Renal cortex interstitium (tissue), 15 donors: ENCODE measurements around the gene RANBP9. TPM values are rescaled to one million over a fixed set of nuclear protein-coding genes. Genes with fewer than 3 reads are reported as not detected.

Experiments
- DNase-seq, 11 donors: peaks; one replicate each; pipeline ENCODE4 v3.0.0-alpha.2; 2013; ENCODE audit warnings: low read depth in 9 of 11, low spot score in 4 of 11; ENCODE audit errors: extremely low read depth in 1 of 11
- long read RNA-seq, 16 experiments: transcript quantifications; one replicate each; lab custom pipeline, GENCODE V29; 2026
- polyA plus RNA-seq, 3 donors: library from polyadenylated mRNA; unstranded; fragments of 120-200 nt; gene quantifications; one replicate each; pipeline ENCODE4 v1.2.1, GENCODE V29; 2013; ENCODE audit not compliant: insufficient read length in 3 of 3

RANBP9 gene
- polyA plus RNA-seq, result 10 to 100 TPM; 45.8 to 48.7 (median 46.6) TPM
- long read RNA-seq, donor 1, transcript RANBP9-201 (14 exons, 3,113 nt), result major isoform, 5 of 5 reads
- long read RNA-seq, donor 1, partial matches to known transcripts, result 0 of 5 reads
- long read RNA-seq, donor 1, other reads (novel, unspliced or antisense), result 0 of 5 reads
- long read RNA-seq, donor 2, partial matches to known transcripts, result 0 of 4 reads
- long read RNA-seq, donor 2, other reads (novel, unspliced or antisense), result 0 of 4 reads
- long read RNA-seq, donor 3, partial matches to known transcripts, result 21 of 25 reads
- long read RNA-seq, donor 3, other reads (novel, unspliced or antisense), result 0 of 25 reads
- long read RNA-seq, donor 4, transcript RANBP9-202 (3 exons, 658 nt), result major isoform, 6 of 8 reads
- long read RNA-seq, donor 4, partial matches to known transcripts, result 0 of 8 reads
- long read RNA-seq, donor 4, other reads (novel, unspliced or antisense), result 0 of 8 reads
- long read RNA-seq, donor 5, result 0 reads
- long read RNA-seq, donor 6, transcript RANBP9-201 (14 exons, 3,113 nt), result major isoform, 6 of 8 reads
- long read RNA-seq, donor 6, partial matches to known transcripts, result 0 of 8 reads
- long read RNA-seq, donor 6, other reads (novel, unspliced or antisense), result 0 of 8 reads
- long read RNA-seq, donor 7, partial matches to known transcripts, result 0 of 4 reads
- long read RNA-seq, donor 7, other reads (novel, unspliced or antisense), result 0 of 4 reads
- long read RNA-seq, donor 8, result 0 reads
- long read RNA-seq, donor 9, partial matches to known transcripts, result 0 of 2 reads
- long read RNA-seq, donor 9, other reads (novel, unspliced or antisense), result 0 of 2 reads
- long read RNA-seq, donor 10, partial matches to known transcripts, result 0 of 3 reads
- long read RNA-seq, donor 10, other reads (novel, unspliced or antisense), result 0 of 3 reads
- long read RNA-seq, donor 11, partial matches to known transcripts, result 0 of 2 reads
- long read RNA-seq, donor 11, other reads (novel, unspliced or antisense), result 0 of 2 reads
- long read RNA-seq, donor 12, partial matches to known transcripts, result 0 of 1 reads
- long read RNA-seq, donor 12, other reads (novel, unspliced or antisense), result 0 of 1 reads
- long read RNA-seq, donor 13, result 0 reads
- long read RNA-seq, donor 14, partial matches to known transcripts, result 0 of 1 reads
- long read RNA-seq, donor 14, other reads (novel, unspliced or antisense), result 0 of 1 reads
- long read RNA-seq, donor 15, partial matches to known transcripts, result 0 of 2 reads
- long read RNA-seq, donor 15, other reads (novel, unspliced or antisense), result 0 of 2 reads
- long read RNA-seq, donor 16, transcript RANBP9-202 (3 exons, 658 nt), result minor isoform, 8 of 21 reads
- long read RNA-seq, donor 16, transcript RANBP9-201 (14 exons, 3,113 nt), result major isoform, 13 of 21 reads
- long read RNA-seq, donor 16, partial matches to known transcripts, result 0 of 21 reads
- long read RNA-seq, donor 16, other reads (novel, unspliced or antisense), result 0 of 21 reads

DNA sequence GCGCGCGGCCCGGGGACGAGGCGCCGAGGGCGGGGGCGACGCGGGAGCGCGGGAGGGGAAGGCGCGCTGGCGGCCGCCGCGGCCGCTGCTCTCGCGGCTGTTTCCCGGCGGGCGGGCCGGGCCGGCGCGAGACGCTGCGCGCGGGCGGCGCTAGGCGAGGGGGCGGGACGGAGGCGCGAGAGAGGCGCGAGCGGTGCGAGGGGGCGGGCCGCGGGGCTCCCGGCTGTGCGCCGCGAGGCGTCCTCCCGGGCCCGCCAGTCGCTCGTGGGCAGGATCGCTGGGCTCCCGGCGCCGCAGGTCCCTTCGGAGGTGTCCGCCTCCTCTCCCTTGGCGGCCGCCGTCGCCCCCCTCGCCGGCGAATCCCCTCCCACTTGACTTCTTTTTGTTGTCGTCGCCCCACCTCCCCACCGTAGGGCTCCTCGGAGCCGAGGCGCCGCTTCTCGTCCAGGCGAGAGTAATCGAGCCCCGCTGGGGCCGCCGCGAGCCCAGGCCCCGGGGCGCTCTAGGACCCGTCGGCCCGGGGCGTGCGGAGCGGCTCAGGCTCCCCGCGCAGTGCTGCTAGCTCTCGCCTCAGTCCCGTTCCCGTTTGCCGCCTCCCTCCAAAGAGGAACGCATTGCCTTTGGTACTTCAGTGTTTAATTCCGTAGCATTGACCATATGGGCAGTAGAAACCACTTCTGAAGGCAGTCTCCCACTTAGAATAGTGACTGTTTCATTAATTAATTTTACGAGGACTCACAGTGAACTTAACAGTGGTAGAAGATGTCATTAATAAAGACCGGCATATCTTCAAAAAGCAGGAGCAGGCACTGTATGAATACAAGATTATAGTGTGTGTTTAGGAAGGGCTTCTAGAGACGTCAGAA lies at the start of gene RANBP9:
Gene RANBP9 (minus strand): TSS at position 103 of the 866 bp plus-strand sequence. CDS start 330 bp downstream, outside the sequence.
- DNase-seq, result peak; percentile 77 to 90 (median 84)

DNA sequence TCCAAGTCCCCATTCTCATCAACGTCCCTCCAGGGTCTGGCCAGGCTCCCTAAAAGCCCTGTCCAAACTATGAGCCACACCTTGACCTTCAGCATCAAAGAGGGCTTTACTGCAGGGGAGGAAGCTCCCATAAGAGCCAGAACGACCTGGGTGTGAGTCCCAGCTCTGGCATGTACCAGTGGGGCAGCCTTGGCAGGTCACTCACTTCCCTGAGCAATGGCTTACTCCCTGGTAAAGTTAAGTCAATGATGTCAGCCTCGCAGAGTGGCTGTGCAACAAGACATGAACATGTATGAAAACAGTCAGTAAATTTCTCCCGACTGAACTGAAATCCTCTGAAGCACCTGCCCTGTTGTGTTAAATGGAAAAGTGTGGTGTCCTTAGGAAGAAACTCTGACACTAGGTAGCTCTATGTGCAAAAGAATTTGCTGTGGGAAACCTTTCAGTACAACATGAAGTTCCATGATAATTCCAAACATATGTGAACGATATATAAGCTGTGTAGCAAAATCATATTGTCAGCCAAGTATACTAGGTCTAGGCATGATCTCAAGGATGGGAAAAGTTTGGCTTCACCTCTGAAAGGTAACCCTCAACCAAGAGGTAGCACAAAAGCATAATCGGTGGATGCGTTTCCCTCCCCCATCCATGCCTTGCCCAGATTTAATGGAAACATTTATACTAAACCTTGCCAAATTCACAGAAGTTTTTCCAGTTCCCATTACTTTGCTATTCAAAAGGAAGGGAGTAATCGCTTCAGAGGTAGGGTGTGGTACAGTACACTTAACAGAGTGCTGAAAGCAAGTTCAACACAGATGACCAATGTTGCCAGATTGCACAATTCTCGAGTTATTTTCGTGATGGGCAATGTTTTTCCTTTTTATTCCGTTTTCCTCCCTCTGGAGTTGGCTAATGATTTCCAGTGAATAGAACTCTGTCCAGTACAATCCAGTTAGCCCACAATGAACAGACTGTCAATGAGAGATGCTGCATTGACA lies 49.0 kb upstream of the RANBP9 start:
- DNase-seq, result no peak

DNA sequence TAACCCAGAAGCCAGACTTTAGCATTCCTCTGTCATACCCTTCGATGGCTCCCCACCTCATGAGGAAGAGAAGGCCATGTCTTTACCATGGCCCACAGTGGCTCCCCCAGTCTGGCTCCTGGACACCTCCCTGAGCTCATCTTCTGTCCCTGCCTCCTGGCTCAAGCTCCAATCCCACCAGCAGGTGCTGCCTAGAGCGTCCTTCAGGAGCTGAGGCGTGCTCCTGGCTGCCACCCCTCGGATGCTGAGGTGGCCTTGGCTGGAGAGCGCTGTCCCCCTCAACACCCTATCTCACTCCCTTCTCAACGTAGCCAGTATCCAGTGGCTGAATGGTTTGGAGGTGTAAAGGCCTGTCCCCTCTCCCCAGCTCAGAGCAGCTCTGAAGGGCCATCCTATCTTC lies 47.4 kb upstream of the RANBP9 start:
- DNase-seq, result no peak

DNA sequence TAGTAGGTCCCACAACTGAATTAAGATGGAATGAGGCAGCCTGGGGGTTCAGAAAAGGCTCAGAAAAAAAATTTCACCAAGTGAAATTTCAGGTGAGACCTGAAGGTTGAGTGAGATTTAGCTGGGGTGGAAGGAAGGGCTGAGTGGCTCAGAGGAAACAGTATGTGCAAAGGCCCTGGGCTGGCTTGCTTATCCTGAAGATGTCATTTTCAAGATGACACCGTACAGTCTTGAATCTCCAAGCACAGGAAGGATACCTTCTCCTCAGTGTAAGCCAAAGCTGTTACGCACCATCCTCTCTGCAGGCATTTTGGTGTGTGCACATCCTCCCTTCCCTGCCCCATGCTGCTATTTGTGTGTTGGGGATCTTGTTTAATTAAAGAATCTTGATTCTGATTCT lies 43.0 kb upstream of the RANBP9 start:
- DNase-seq, result no peak

DNA sequence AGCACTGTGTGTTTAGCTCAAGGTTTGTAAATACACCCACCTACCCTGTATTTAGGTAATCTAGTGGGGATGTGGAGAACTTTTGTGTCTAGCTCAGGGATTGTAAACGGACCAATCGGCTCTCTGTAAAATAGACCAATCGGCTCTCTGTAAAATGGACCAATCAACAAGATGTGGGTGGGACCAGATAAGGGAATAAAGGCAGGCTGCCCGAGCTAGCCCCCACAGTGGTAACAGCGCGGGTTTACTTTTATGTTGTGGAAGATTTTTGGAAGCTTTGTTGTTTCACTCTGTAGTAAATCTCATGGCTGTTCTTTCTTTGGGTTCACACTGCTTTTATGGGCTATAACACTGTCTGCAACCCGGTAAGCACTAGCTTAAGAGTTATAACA lies 32.1 kb upstream of the RANBP9 start:
- no peak for DNase-seq

DNA sequence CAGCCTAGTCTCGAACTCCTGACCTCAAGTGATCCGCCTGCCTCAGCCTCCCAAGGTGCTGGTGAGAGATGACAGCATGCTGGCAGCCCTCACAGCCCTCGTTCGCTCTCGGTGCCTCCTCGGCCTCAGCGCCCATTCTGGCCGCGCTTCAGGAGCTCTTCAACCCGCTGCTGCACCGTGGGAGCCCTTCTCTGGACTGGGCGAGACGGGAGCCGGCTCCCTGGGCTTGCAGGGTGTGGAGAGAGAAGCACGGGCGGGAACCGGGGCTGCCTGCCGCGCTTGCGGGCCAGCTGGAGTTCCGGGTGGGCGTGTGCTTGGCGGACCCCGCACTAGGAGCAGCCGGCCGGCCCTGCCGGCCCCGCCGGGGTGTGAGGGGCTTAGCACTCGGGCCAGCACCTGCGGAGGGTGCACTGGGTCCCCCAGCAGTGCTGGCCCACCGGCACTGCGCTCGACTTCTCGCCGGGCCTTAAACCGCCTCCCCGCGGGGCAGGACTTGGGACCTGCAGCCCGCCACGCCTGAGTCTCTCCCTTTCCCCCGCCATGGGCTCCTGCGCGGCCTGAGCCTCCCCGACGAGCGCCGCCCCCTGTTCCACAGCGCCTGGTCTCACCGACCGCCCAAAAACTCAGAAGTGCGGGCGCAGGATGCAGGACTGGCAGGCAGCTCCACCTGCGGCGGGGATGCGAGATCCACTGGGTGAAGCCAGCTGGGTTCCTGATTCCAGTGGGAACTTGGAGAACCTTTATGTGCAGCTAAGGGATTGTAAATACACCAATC lies 31.5 kb upstream of the RANBP9 start:
- DNase-seq, result no peak

DNA sequence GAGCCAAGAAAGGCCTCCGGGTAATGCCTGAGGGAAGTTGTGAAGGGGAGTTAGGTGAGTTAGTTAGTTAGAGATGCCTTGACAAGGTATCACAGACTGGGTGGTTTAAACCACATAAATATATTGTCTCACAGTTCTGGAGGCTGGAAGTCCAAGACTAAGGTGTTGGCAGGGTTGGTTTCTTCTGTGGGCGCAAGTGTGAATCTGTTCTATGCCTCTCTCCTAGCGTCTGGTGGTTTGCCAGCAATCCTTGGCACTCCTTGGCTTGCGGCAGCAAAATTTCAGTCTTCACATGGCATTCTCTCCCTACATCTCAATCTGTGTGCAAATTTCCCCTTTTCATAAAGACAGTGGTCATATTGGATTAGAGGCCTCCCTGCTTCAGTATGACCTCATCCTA lies 29.7 kb upstream of the RANBP9 start:
- no peak for DNase-seq

DNA sequence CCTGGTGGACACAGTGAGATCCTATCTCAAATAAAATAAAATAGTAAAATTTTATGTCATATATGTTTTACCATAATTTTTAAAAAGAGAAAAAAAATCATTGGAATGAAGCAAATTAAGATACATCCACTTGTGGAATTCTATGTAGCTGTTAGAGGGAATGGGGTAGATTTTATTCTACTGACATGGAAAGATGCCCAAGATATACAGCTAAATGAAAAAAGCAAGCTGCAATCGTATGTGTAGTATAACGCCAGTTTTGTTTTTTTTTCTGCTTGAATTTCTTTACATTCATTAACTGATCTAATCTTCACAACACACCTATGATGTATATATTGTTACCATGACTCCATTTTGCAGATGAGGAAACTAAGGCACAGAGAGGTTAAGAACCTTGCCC lies 23.4 kb upstream of the RANBP9 start:
- no peak for DNase-seq

DNA sequence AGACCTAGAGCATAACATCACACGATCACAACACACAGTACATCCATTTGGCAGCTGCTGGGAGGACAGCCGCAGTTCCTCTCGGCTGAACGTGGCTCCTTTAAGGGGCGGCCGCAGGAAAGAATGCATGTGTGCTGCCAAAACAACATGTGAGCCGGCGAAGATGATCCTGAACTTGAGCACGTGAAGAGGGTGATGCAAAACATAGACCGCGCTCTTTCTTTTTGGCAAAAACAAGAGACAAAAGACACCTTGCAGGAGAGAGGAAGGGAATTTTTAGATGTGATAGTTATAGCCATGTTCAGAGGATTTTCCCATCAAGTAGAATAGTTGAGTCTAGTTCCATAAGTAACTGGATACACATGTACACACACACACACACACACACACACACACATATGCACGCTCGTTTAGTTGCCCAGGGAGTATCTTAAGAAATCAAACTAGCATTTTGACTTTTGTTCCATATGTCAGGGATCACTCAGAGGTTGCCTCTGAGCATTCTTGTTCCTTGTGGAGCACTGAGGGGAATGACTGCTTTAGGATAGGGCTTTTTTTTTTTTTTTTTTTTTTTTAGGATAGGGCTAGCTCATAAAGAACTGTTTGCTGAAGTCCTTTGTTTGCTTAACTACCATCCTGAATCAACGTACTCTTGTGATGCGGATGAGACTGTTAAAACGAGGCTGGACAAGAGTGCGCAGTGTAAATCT lies 21.7 kb upstream of the RANBP9 start:
- peak in 6 of 11 donors; percentile 10 to 73 (median 49) for DNase-seq

DNA sequence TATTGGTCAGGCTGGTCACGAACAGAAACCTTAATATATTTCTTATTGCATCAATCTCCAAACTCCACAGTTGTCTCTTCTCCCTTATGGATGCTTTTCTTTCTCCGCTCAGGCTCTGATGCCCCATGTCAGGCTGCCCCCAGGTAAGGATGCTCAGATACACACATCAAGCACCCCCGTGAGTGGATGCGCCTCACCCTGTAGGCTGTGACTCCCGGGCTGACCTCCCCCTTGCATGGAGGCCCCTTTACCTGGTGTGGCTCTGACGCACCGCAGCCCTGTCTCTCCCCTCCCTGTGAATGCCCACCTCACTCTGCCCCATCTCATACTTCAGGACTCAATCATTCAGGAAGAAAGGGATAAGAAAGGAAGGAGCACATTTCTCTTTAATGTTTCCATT lies 19.1 kb upstream of the RANBP9 start:
- DNase-seq, result no peak

DNA sequence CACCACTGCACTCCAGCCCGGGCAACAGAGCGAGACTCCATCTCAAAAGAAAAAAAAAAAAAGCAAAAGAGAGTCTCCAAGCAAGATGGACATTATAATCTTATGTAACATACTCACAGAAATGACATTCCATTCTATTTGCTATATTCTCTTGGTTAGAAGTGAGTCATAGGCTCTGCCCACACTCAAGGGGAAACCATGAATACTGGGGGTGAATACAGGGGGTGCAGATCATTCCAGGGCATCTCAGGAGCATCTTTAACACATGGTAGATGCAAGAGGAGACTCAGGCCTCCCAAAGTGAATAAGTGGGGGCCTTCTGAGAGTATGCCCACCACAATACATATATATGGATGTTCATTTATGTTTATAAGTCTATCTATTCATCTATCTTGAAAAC lies 18.3 kb upstream of the RANBP9 start:
- no peak for DNase-seq

DNA sequence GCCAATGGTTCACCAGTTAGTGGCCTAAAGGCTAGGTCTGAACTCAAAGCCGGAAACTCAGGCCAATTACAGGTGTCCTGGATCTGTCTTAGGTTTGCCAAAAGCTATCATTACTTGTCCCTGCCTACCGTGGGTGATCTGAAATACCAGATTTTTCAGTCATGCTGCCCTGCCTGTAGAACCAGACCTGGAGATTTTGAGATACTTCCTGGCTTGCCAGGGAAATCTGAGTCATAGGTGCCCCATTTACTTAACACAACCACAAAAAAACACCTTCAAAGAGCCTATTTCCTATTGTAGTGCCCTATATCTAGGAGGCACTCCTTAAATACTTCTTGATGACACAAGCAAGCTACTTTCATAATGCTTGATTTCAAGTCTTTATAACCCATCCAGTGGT lies 13.9 kb upstream of the RANBP9 start:
- DNase-seq, result no peak

DNA sequence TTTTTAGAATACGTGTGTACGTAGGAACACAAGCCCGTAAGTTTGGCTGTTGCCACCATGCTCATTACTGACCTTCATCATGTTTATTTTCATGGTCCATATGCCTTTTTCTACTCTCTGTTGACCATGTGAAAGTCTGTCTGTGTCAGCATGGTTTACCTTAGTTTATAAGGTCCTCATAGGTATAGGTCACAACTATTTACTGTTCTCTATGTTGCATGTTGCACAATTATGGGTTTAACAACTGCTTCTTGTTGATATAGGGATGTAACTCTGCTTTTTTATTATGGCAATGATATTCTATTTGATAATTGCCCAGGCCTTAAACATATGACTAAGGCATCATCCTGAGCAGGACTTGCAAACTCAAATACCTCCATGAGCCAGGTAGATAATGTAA lies 13.4 kb upstream of the RANBP9 start:
- DNase-seq, result no peak

DNA sequence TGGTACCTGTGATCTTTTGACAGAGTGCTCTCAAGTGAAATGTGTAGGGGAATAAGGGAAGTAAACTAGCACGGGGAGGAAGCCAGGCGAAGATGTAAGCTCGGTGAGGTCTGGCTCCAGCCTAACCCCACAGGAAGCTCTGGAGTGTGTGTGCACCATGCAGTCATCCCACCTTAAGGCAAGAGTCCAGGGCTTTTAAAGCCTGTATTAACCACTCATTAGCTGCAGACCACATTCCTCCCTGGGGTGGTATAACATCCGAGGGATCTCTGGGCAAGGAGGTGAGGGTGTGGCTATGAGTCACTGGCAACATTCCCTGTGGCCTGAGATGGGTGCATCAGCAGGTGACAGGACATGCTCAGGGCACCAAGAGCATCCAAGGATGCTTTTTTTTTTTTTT lies 12.5 kb upstream of the RANBP9 start:
- DNase-seq, result no peak

DNA sequence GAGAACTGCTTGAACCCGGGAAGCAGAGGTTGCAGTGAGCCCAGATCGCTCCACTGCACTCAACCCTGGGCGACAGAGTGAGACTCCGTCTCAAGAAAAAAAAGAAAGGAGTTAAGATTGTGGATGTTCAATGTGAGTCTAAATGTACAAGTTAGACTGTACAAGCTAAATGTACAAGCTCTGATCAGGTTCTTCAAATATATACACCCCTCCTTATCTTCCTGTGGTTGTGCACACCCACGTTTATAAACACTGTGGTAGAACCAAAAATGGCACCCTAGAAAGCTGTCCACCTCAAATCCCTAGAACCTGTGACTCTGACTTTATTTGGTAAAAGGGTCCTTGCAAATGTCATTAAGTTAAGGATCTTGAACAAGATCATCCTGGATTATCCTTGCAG lies 11.2 kb upstream of the RANBP9 start:
- no peak for DNase-seq

DNA sequence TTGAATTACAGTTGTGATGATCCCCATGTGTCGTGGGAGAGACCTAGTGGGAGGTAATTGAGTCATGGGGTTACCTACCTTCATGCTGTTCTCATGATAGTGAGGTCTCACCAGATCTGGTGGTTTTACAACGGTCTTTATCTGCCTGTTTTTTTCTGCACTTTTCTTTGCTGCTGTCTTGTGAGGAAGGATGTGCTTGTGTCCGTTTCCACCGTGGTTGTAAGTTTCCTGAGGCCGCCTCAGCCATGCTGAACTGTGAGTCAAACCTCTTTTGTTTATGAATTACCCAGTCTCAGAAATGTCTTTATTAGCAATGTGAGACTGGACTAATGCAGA lies 6.5 kb upstream of the RANBP9 start:
- no peak for DNase-seq
